K562 (cell line): ENCODE results near the gene MEIKIN.

Source experiments
- BHLHE40 ChIP-seq: IDR thresholded peaks from 2 replicates; pipeline ENCODE4 v1.6.1; 2011; ENCODE audit warnings: low read length, improper control_type of control experiment
- POLR2AphosphoS5 ChIP-seq: IDR thresholded peaks from 2 replicates; pipeline ENCODE4 v1.6.1; 2011; ENCODE audit warnings: mild to moderate bottlenecking, low read depth, low read length, moderate library complexity; ENCODE audit not compliant: control insufficient read depth, insufficient read depth
- RAD21 ChIP-seq, 2 experiments: fragments of 250-450 bp in 1 of 2; fragments of 450-650 bp in 1 of 2; sonication (Bioruptor Pico) in 1 of 2; formaldehyde crosslinking in 1 of 2; IDR thresholded peaks in 1 of 2; conservative IDR thresholded peaks in 1 of 2; 2 replicates each; pipeline versions ENCODE4 v1.4.0 to v1.8.0; 2020 to 2022; ENCODE audit warnings: mild to moderate bottlenecking in 2 of 2, moderate library complexity in 1 of 2
- RFX5 ChIP-seq: IDR thresholded peaks from 2 replicates; pipeline ENCODE4 v1.6.1; 2011; ENCODE audit warnings: low read depth, mild to moderate bottlenecking, improper control_type of control experiment, low read length
- SMAD4 ChIP-seq: fragments of 250-450 bp; sonication (Bioruptor Pico); conservative IDR thresholded peaks from 2 replicates; pipeline ENCODE4 v1.8.0; 2021; ENCODE audit warnings: inconsistent platforms, mild to moderate bottlenecking, moderate library complexity
- STAT5B ChIP-seq: fragments of 250-450 bp; sonication (Bioruptor Pico); IDR thresholded peaks from 2 replicates; pipeline ENCODE4 v1.8.0; 2021; ENCODE audit warnings: mild to moderate bottlenecking, inconsistent platforms
- TF ChIP-seq, protein P1 (sequence below): fragments of 450-650 bp; IDR thresholded peaks from 2 replicates; pipeline ENCODE4 v1.6.1; 2017; ENCODE audit warnings: mild to moderate bottlenecking, moderate library complexity
- TF ChIP-seq, protein P2 (sequence below), 2 experiments: fragments of 450-650 bp; formaldehyde crosslinking in 1 of 2; IDR thresholded peaks; 2 replicates each; pipeline versions ENCODE4 v1.4.0 to v1.6.1; 2014 to 2020; ENCODE audit warnings: mild to moderate bottlenecking in 2 of 2, borderline replicate concordance in 1 of 2, low read depth in 1 of 2

DNA sequence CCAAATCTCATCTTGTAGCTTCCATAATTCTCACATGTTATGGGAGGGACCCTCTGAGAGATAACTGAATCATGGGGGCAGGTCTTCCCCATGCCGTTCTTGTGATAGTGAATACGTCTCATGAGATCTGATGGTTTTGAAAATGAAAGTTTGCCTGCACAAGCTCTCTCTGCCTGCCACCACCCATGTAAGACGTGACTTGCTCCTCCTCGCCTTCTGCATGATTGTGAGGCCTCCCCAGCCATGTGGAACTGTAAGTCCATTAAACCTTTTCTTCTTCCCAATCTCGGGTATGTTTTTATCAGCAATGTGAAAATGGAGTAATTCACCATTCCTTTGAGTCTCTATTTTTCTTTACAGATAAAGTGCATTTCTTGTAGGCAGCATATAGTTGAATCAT lies 81.8 kb downstream of the MEIKIN start:
- TF ChIP-seq RFX5 (no peak), SMAD4 (CRISPR knock-in tag) (no peak), POLR2AphosphoS5 (no peak), STAT5B (no peak), BHLHE40 (no peak), RAD21 (CRISPR knock-in tag; conservative IDR thresholded peaks at IDR 0.05 in 1 of 2, IDR thresholded peaks at IDR 0.05 in 1 of 2) (no peak)
- TF ChIP-seq, protein P1, sequence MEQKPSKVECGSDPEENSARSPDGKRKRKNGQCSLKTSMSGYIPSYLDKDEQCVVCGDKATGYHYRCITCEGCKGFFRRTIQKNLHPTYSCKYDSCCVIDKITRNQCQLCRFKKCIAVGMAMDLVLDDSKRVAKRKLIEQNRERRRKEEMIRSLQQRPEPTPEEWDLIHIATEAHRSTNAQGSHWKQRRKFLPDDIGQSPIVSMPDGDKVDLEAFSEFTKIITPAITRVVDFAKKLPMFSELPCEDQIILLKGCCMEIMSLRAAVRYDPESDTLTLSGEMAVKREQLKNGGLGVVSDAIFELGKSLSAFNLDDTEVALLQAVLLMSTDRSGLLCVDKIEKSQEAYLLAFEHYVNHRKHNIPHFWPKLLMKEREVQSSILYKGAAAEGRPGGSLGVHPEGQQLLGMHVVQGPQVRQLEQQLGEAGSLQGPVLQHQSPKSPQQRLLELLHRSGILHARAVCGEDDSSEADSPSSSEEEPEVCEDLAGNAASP, result no peak
- TF ChIP-seq, protein P2, sequence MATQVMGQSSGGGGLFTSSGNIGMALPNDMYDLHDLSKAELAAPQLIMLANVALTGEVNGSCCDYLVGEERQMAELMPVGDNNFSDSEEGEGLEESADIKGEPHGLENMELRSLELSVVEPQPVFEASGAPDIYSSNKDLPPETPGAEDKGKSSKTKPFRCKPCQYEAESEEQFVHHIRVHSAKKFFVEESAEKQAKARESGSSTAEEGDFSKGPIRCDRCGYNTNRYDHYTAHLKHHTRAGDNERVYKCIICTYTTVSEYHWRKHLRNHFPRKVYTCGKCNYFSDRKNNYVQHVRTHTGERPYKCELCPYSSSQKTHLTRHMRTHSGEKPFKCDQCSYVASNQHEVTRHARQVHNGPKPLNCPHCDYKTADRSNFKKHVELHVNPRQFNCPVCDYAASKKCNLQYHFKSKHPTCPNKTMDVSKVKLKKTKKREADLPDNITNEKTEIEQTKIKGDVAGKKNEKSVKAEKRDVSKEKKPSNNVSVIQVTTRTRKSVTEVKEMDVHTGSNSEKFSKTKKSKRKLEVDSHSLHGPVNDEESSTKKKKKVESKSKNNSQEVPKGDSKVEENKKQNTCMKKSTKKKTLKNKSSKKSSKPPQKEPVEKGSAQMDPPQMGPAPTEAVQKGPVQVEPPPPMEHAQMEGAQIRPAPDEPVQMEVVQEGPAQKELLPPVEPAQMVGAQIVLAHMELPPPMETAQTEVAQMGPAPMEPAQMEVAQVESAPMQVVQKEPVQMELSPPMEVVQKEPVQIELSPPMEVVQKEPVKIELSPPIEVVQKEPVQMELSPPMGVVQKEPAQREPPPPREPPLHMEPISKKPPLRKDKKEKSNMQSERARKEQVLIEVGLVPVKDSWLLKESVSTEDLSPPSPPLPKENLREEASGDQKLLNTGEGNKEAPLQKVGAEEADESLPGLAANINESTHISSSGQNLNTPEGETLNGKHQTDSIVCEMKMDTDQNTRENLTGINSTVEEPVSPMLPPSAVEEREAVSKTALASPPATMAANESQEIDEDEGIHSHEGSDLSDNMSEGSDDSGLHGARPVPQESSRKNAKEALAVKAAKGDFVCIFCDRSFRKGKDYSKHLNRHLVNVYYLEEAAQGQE (IDR thresholded peaks at IDR 0.05; ENCODE audit: borderline replicate concordance), result no peak
- TF ChIP-seq, protein P2 (CRISPR knock-in tag; IDR thresholded peaks at IDR 0.05; ENCODE audit: low read depth), result no peak
